HepG2 (cell line): Measurements from ENCODE around the gene SLC27A3. TPM values are rescaled to one million over a fixed set of nuclear protein-coding genes. Genes with fewer than 3 reads are reported as not detected.

Experiments
- BORCS8-MEF2B ChIP-seq: sonication (generic); formaldehyde crosslinking; IDR thresholded peaks from 2 replicates; pipeline ENCODE4 v1.8.0; 2022; ENCODE audit warnings: mild to moderate bottlenecking, missing genetic modification reagents
- FIP1L1 ChIP-seq: fragments of 200-400 bp; formaldehyde crosslinking; IDR thresholded peaks from 2 replicates; pipeline ENCODE4 v1.6.1; 2018; ENCODE audit warnings: low read depth, mild to moderate bottlenecking, low read length, moderate library complexity, borderline replicate concordance; ENCODE audit not compliant: insufficient read depth
- GZF1 ChIP-seq: sonication (generic); formaldehyde crosslinking; IDR thresholded peaks from 2 replicates; pipeline ENCODE4 v1.5.1; 2020; ENCODE audit warnings: mild to moderate bottlenecking, missing genetic modification reagents
- LCORL ChIP-seq, 2 experiments: fragments of 450-650 bp in 1 of 2; sonication (generic) in 1 of 2; formaldehyde crosslinking in 1 of 2; IDR thresholded peaks; 2 replicates each; pipeline versions ENCODE4 v1.5.0 to v1.6.1; 2017 to 2020; ENCODE audit warnings: antibody characterized with exemption in 1 of 2, missing genetic modification reagents in 1 of 2
- MAZ ChIP-seq, 2 experiments: sonication (generic) in 1 of 2; formaldehyde crosslinking in 1 of 2; IDR thresholded peaks; 2 replicates each; pipeline versions ENCODE4 v1.5.0 to v1.6.1; 2012 to 2020; ENCODE audit warnings: low read depth in 2 of 2, mild to moderate bottlenecking in 2 of 2, borderline replicate concordance in 1 of 2, improper control_type of control experiment in 1 of 2, low read length in 1 of 2, missing genetic modification reagents in 1 of 2, moderate library complexity in 1 of 2
- RARA ChIP-seq: IDR thresholded peaks from 2 replicates; pipeline ENCODE4 v1.6.1; 2016; ENCODE audit warnings: missing genetic modification reagents, missing compliant biosample characterization
- TAF1 ChIP-seq: sonication (generic); formaldehyde crosslinking; IDR thresholded peaks from 2 replicates; pipeline ENCODE4 v1.4.0; 2020; ENCODE audit warnings: missing genetic modification reagents
- TGIF2 ChIP-seq: IDR thresholded peaks from 2 replicates; pipeline ENCODE4 v1.6.1; 2016; ENCODE audit warnings: control low read depth, missing compliant biosample characterization
- ZFP90 ChIP-seq: sonication (generic); formaldehyde crosslinking; IDR thresholded peaks from 2 replicates; pipeline ENCODE4 v1.8.0; 2022; ENCODE audit warnings: missing genetic modification reagents, mild to moderate bottlenecking, inconsistent platforms, borderline replicate concordance
- polyA plus RNA-seq, 8 experiments: library from polyadenylated mRNA; depleted of rRNA in 3 of 8; stranded (reverse) in 7 of 8; unstranded in 1 of 8; fragments of >200 nt; fragmentation: Illumina TruSeq in 4 of 8; extraction: Trizol in 4 of 8; gene quantifications; 2 replicates each; pipeline versions ENCODE4 v1.2.1 to v1.2.3, GENCODE V29; 2011 to 2016; ENCODE audit warnings: low read depth in 4 of 8, missing spikeins in 1 of 8, mixed read lengths in 1 of 8; ENCODE audit not compliant: insufficient read depth in 1 of 8
- total RNA-seq, 5 experiments: library from RNA; depleted of rRNA; stranded (reverse); fragments of >200 nt; fragmentation: Illumina TruSeq; extraction: Trizol; gene quantifications; 2 replicates each; pipeline ENCODE4 v1.2.3, GENCODE V29; 2016; ENCODE audit warnings: low read depth in 1 of 5
- TF ChIP-seq, protein P1 (sequence below): sonication (generic); formaldehyde crosslinking; IDR thresholded peaks from 2 replicates; pipeline ENCODE4 v1.4.0; 2020; ENCODE audit warnings: missing genetic modification reagents
- TF ChIP-seq, protein P2 (sequence below): sonication (generic); formaldehyde crosslinking; IDR thresholded peaks from 2 replicates; pipeline ENCODE4 v1.5.1; 2020; ENCODE audit warnings: missing genetic modification reagents, mild to moderate bottlenecking, borderline replicate concordance
- TF ChIP-seq, protein P3 (sequence below): sonication (generic); formaldehyde crosslinking; IDR thresholded peaks from 2 replicates; pipeline ENCODE4 v1.5.1; 2020; ENCODE audit warnings: mild to moderate bottlenecking, missing genetic modification reagents, borderline replicate concordance
- TF ChIP-seq, protein P4 (sequence below): sonication (generic); formaldehyde crosslinking; conservative IDR thresholded peaks from 2 replicates; pipeline ENCODE4 v1.4.0; 2020; ENCODE audit warnings: missing genetic modification reagents

SLC27A3 gene
- total and polyA plus RNA-seq, 2 of the 13 experiments (the other 11 are each of a cell fraction or from before 2014, with no cell fraction given), result 4.3 to 10.3 TPM

DNA sequence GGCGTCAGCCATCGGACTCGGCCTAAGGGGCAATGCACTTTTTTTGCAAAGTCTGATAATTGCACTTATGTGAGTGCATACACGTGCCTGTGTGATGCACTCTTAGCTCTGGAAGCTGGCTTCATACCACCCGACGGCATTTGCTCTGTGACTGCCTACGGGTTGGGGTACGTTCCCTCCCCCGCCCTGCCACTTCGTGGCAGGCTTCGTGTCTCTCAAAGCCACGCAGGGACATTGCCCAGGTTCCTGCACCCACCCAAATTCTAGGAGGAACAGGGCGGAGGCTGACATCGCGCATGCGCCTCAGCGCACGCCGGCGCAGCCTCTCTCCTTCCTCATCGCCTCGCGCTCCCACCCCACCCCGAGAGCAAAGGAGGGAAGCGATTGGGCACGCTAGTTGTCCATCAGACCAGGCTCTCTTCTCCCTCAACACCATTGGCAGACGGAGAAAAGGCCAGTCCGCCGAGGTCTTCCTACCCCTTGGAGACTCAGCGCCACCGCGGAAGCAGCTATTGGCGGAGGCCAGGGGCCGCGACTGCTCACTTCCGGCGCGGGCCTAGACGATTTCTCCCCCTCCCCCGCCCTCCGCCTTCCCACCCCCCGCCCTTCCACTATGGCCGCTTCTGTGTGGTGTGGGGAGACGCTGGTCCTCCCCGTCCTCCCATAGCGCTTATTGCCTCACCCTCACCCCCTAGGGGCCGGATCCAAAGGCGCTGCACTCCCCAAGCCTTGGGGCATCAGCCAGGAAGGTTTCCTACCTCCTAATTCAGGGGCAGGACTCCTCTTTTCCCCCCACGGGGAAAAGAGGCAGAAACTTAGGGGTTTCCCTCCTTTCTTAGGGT is 47.5 kb upstream of the SLC27A3 start, which contains the start of gene INTS3 (continued):
- TF ChIP-seq, protein P1, sequence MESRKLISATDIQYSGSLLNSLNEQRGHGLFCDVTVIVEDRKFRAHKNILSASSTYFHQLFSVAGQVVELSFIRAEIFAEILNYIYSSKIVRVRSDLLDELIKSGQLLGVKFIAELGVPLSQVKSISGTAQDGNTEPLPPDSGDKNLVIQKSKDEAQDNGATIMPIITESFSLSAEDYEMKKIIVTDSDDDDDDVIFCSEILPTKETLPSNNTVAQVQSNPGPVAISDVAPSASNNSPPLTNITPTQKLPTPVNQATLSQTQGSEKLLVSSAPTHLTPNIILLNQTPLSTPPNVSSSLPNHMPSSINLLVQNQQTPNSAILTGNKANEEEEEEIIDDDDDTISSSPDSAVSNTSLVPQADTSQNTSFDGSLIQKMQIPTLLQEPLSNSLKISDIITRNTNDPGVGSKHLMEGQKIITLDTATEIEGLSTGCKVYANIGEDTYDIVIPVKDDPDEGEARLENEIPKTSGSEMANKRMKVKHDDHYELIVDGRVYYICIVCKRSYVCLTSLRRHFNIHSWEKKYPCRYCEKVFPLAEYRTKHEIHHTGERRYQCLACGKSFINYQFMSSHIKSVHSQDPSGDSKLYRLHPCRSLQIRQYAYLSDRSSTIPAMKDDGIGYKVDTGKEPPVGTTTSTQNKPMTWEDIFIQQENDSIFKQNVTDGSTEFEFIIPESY (CRISPR knock-in tag), result peak; percentile 12; the same call in 1 of the 2 replicates
- TF ChIP-seq TGIF2 (CRISPR knock-in tag), result no peak
- TF ChIP-seq, protein P2, sequence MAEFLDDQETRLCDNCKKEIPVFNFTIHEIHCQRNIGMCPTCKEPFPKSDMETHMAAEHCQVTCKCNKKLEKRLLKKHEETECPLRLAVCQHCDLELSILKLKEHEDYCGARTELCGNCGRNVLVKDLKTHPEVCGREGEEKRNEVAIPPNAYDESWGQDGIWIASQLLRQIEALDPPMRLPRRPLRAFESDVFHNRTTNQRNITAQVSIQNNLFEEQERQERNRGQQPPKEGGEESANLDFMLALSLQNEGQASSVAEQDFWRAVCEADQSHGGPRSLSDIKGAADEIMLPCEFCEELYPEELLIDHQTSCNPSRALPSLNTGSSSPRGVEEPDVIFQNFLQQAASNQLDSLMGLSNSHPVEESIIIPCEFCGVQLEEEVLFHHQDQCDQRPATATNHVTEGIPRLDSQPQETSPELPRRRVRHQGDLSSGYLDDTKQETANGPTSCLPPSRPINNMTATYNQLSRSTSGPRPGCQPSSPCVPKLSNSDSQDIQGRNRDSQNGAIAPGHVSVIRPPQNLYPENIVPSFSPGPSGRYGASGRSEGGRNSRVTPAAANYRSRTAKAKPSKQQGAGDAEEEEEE (CRISPR knock-in tag), result no peak
- TF ChIP-seq RARA, result 0 out of 2 replicates have a peak, but pooled peaks have one; percentile 5
- peak; percentile 68 for TF ChIP-seq TAF1 (CRISPR knock-in tag)
- no peak for TF ChIP-seq FIP1L1
- 0 out of 2 replicates have a peak, but pooled peaks have one; percentile 23 for TF ChIP-seq LCORL (IDR thresholded peaks at IDR 0.05)
- TF ChIP-seq LCORL (CRISPR knock-in tag; IDR thresholded peaks at IDR 0.05), result peak; percentile 77
- TF ChIP-seq GZF1 (CRISPR knock-in tag), result no peak
- TF ChIP-seq, protein P3, sequence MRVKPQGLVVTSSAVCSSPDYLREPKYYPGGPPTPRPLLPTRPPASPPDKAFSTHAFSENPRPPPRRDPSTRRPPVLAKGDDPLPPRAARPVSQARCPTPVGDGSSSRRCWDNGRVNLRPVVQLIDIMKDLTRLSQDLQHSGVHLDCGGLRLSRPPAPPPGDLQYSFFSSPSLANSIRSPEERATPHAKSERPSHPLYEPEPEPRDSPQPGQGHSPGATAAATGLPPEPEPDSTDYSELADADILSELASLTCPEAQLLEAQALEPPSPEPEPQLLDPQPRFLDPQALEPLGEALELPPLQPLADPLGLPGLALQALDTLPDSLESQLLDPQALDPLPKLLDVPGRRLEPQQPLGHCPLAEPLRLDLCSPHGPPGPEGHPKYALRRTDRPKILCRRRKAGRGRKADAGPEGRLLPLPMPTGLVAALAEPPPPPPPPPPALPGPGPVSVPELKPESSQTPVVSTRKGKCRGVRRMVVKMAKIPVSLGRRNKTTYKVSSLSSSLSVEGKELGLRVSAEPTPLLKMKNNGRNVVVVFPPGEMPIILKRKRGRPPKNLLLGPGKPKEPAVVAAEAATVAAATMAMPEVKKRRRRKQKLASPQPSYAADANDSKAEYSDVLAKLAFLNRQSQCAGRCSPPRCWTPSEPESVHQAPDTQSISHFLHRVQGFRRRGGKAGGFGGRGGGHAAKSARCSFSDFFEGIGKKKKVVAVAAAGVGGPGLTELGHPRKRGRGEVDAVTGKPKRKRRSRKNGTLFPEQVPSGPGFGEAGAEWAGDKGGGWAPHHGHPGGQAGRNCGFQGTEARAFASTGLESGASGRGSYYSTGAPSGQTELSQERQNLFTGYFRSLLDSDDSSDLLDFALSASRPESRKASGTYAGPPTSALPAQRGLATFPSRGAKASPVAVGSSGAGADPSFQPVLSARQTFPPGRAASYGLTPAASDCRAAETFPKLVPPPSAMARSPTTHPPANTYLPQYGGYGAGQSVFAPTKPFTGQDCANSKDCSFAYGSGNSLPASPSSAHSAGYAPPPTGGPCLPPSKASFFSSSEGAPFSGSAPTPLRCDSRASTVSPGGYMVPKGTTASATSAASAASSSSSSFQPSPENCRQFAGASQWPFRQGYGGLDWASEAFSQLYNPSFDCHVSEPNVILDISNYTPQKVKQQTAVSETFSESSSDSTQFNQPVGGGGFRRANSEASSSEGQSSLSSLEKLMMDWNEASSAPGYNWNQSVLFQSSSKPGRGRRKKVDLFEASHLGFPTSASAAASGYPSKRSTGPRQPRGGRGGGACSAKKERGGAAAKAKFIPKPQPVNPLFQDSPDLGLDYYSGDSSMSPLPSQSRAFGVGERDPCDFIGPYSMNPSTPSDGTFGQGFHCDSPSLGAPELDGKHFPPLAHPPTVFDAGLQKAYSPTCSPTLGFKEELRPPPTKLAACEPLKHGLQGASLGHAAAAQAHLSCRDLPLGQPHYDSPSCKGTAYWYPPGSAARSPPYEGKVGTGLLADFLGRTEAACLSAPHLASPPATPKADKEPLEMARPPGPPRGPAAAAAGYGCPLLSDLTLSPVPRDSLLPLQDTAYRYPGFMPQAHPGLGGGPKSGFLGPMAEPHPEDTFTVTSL, result no peak
- TF ChIP-seq, protein P4, sequence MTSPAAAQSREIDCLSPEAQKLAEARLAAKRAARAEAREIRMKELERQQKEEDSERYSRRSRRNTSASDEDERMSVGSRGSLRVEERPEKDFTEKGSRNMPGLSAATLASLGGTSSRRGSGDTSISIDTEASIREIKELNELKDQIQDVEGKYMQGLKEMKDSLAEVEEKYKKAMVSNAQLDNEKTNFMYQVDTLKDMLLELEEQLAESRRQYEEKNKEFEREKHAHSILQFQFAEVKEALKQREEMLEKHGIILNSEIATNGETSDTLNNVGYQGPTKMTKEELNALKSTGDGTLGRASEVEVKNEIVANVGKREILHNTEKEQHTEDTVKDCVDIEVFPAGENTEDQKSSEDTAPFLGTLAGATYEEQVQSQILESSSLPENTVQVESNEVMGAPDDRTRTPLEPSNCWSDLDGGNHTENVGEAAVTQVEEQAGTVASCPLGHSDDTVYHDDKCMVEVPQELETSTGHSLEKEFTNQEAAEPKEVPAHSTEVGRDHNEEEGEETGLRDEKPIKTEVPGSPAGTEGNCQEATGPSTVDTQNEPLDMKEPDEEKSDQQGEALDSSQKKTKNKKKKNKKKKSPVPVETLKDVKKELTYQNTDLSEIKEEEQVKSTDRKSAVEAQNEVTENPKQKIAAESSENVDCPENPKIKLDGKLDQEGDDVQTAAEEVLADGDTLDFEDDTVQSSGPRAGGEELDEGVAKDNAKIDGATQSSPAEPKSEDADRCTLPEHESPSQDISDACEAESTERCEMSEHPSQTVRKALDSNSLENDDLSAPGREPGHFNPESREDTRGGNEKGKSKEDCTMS (CRISPR knock-in tag), result no peak
- peak; percentile 44 for TF ChIP-seq BORCS8-MEF2B (CRISPR knock-in tag)
- 0 out of 2 replicates have a peak, but pooled peaks have one; percentile 47 for TF ChIP-seq ZFP90 (CRISPR knock-in tag)
- peak; percentile 91 for TF ChIP-seq MAZ (IDR thresholded peaks at IDR 0.05; ENCODE audit: borderline replicate concordance, low read depth, low read length)
- TF ChIP-seq MAZ (CRISPR knock-in tag; IDR thresholded peaks at IDR 0.05; ENCODE audit: low read depth), result peak; percentile 73; the same call in 1 of the 2 replicates
